ENCODE data around the gene SLC44A4.

DNA sequence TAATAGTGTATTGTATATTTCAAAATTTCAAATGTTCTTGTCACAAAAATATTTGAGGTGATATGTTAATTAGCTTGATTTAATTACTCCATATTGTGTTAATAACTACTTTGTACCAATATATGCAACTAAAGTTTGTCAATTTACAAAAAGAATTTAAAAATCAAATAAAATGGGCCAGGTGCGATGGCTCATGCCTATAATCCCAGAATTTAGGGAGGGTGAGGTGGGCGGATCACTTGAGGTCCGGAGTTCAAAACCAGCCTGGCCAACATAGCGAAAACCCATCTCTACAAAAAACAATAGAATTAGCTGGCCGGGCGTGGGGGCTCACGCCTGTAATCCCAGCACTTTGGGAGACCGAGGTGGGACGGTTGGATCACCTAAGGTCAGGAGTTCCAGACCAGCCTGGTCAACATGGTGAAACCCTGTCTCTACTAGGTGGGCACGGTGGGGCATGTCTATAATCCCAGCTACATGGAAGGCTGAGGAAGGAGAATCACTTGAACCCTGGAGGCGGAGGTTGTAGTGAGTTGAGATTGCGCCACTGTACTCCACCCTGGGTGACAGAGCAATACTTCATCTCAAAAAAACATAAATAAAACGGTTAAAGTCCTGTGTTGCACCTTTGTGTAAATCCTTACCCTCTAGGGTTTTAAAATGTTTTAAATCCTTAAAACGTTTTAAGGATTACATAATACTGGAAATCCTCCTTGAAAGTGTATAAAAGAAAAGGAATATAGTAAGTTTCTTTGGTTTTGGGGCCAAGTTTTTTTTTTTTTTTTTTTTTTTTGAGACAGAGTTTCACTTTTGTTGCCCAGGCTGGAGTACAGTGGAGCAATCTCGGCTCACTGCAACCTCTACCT is 47.2 kb downstream of the SLC44A4 start:
- TF ChIP-seq, protein P1, sequence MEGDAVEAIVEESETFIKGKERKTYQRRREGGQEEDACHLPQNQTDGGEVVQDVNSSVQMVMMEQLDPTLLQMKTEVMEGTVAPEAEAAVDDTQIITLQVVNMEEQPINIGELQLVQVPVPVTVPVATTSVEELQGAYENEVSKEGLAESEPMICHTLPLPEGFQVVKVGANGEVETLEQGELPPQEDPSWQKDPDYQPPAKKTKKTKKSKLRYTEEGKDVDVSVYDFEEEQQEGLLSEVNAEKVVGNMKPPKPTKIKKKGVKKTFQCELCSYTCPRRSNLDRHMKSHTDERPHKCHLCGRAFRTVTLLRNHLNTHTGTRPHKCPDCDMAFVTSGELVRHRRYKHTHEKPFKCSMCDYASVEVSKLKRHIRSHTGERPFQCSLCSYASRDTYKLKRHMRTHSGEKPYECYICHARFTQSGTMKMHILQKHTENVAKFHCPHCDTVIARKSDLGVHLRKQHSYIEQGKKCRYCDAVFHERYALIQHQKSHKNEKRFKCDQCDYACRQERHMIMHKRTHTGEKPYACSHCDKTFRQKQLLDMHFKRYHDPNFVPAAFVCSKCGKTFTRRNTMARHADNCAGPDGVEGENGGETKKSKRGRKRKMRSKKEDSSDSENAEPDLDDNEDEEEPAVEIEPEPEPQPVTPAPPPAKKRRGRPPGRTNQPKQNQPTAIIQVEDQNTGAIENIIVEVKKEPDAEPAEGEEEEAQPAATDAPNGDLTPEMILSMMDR (optimal IDR thresholded peaks at IDR 0.05 in 1 of 3, IDR thresholded peaks at IDR 0.05 in 1 of 3, conservative IDR thresholded peaks at IDR 0.05 in 1 of 3; ENCODE audit: extremely low read depth in 1 of 3, insufficient read depth in 2 of 3, low read length in 3 of 3): no peak
- TF ChIP-seq EZH2 (IDR thresholded peaks at IDR 0.05; ENCODE audit: low read length): no peak
